HL-60 (cell line): ENCODE data around the gene PPM1H.

ENCODE experiments used
- DNase-seq, 2 experiments: peaks; one replicate each; pipeline ENCODE4 v3.0.0-alpha.2; 2010 to 2020; ENCODE audit warnings: low read depth in 1 of 2, low spot score in 1 of 2
- H3K27ac ChIP-seq: fragments of 250-450 bp; sonication (Bioruptor Pico); replicated peaks from 2 replicates; pipeline ENCODE4 v1.5.1; 2020; ENCODE audit warnings: mild to moderate bottlenecking, moderate library complexity
- H3K27me3 ChIP-seq: fragments of 250-450 bp; sonication (Bioruptor Pico); 2 replicates; pipeline ENCODE4 v1.5.1; 2021; ENCODE audit warnings: mild to moderate bottlenecking, moderate library complexity; ENCODE audit not compliant: insufficient read depth, poor library complexity, severe bottlenecking
- H3K4me3 ChIP-seq: replicated peaks from 2 replicates; pipeline ENCODE4 v1.5.1; 2011; ENCODE audit warnings: mild to moderate bottlenecking, control low read depth, low read length; ENCODE audit not compliant: insufficient read depth
- CTCF ChIP-seq: IDR thresholded peaks from one replicate; pipeline ENCODE4 v1.5.1; 2011; ENCODE audit warnings: low read length, control low read depth, inconsistent platforms; ENCODE audit not compliant: insufficient read depth
- GABPA ChIP-seq: IDR thresholded peaks from 2 replicates; pipeline ENCODE4 v1.6.1; 2012; ENCODE audit warnings: low read depth
- POLR2AphosphoS5 ChIP-seq: IDR thresholded peaks from 2 replicates; pipeline ENCODE4 v1.6.1; 2012; ENCODE audit warnings: low read depth
- SPI1 ChIP-seq: IDR thresholded peaks from 2 replicates; pipeline ENCODE4 v1.6.1; 2012; ENCODE audit warnings: low read depth, mild to moderate bottlenecking, borderline replicate concordance
- TF ChIP-seq, protein P1 (sequence below): IDR thresholded peaks from 2 replicates; pipeline ENCODE4 v1.6.1; 2012; ENCODE audit warnings: low read depth; ENCODE audit not compliant: insufficient replicate concordance

PPM1H gene

DNA sequence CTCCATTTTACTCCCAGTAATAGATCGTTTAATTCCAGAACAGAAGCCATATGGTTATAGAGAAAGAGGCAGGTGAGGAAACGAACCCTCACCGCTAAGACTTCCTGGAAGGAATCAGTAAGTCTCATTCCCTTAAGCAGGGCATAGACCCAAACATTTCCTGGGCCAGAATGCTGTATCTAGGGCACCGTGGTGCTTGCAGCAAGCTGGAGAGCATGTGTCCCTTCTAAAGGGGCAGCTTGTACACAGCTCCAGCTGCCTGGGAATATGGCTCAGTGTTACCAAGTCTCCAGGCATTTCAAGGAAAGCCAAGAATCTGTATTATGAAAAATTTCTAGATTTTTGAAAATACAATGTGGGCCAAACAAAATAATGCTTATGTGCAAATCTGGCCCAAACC is 73.4 kb downstream of the PPM1H start:
- no peak overlapping the region for H3K4me3 ChIP-seq
- H3K27me3 ChIP-seq = no peaks in the 10 kb centered on the region
- TF ChIP-seq POLR2AphosphoS5 = no peak
- no peak for TF ChIP-seq CTCF
- no peak for TF ChIP-seq SPI1
- no peak for TF ChIP-seq GABPA
- TF ChIP-seq, protein P1, sequence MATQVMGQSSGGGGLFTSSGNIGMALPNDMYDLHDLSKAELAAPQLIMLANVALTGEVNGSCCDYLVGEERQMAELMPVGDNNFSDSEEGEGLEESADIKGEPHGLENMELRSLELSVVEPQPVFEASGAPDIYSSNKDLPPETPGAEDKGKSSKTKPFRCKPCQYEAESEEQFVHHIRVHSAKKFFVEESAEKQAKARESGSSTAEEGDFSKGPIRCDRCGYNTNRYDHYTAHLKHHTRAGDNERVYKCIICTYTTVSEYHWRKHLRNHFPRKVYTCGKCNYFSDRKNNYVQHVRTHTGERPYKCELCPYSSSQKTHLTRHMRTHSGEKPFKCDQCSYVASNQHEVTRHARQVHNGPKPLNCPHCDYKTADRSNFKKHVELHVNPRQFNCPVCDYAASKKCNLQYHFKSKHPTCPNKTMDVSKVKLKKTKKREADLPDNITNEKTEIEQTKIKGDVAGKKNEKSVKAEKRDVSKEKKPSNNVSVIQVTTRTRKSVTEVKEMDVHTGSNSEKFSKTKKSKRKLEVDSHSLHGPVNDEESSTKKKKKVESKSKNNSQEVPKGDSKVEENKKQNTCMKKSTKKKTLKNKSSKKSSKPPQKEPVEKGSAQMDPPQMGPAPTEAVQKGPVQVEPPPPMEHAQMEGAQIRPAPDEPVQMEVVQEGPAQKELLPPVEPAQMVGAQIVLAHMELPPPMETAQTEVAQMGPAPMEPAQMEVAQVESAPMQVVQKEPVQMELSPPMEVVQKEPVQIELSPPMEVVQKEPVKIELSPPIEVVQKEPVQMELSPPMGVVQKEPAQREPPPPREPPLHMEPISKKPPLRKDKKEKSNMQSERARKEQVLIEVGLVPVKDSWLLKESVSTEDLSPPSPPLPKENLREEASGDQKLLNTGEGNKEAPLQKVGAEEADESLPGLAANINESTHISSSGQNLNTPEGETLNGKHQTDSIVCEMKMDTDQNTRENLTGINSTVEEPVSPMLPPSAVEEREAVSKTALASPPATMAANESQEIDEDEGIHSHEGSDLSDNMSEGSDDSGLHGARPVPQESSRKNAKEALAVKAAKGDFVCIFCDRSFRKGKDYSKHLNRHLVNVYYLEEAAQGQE = no peak
- DNase-seq = no peak
- H3K27ac ChIP-seq = no peak overlapping the region

GRCh38 chr12:62860501-62861411 is 74.2 kb downstream of the PPM1H start:
- H3K27ac ChIP-seq = no peak overlapping the region
- no peaks in the 10 kb centered on the region for H3K27me3 ChIP-seq
- DNase-seq = no peak
- H3K4me3 ChIP-seq = no peak overlapping the region
- TF ChIP-seq POLR2AphosphoS5 (no peak), GABPA (no peak), CTCF (no peak), SPI1 (no peak)
- TF ChIP-seq, protein P1 = no peak

DNA sequence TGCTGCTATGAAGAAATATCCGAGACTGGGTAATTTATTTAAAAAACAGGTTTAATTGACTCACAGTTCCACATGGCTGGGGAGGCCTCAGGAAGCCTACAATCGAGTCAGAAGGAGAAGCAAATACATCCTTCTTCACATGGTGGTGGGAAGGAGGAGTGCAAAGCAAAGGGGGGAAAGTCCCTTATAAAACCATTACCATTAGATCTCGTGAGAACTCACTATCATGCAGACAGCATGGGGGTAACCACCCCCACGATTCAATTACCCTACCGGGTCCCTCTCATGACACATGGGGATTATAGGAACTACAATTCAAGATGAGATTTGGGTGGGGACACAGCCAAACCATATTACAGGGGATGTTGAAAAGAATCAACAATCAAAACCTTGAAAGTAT is 74.9 kb downstream of the PPM1H start:
- no peaks in the 10 kb centered on the region for H3K27me3 ChIP-seq
- TF ChIP-seq, protein P1 = no peak
- TF ChIP-seq CTCF (no peak), GABPA (no peak), POLR2AphosphoS5 (no peak)
- no peak for DNase-seq
- no peak overlapping the region for H3K27ac ChIP-seq
- H3K4me3 ChIP-seq = no peak overlapping the region
